SKM-1 (cell line): Measurements from ENCODE around the gene MAT2A.
"Not testable (repeated sequence)": the region's sequence is repeated elsewhere in the genome, so short reads cannot be mapped to it uniquely, and the experiment has no call there.

Source experiments
- DNase-seq: peaks from one replicate; lab custom pipeline; 2025; ENCODE audit not compliant: unreplicated experiment; lab: John Stamatoyannopoulos, UW

Gene MAT2A

GRCh38 chr2:85523903-85524335, 15.0 kb upstream of the MAT2A start:
- no peak for DNase-seq

- DNase-seq, result peak; percentile 42
These were observed 14.5 kb upstream of the MAT2A start for GRCh38 chr2:85524336-85524908.

GRCh38 chr2:85525029-85525428, 13.9 kb upstream of the MAT2A start:
- no peak for DNase-seq

GRCh38 chr2:85525567-85525966, 13.4 kb upstream of the MAT2A start:
- no peak for DNase-seq

GRCh38 chr2:85527787-85528186, 11.2 kb upstream of the MAT2A start:
- DNase-seq, result no peak

GRCh38 chr2:85528355-85528754, 10.6 kb upstream of the MAT2A start:
- DNase-seq, result no peak

- DNase-seq, result no peak
These were observed 9.2 kb upstream of the MAT2A start for GRCh38 chr2:85529809-85530208.

- DNase-seq, result no peak
These were observed 7.4 kb upstream of the MAT2A start for GRCh38 chr2:85531589-85531988.

- no peak for DNase-seq
These were observed 4.9 kb upstream of the MAT2A start for GRCh38 chr2:85534099-85534498.

GRCh38 chr2:85534881-85535280, 4.1 kb upstream of the MAT2A start:
- DNase-seq, result peak; percentile 40

- DNase-seq, result no peak
These were observed 2.5 kb upstream of the MAT2A start for GRCh38 chr2:85536479-85536878.

GRCh38 chr2:85537600-85538506, 1.1 kb upstream of the MAT2A start:
- DNase-seq, result no peak

GRCh38 chr2:85539361-85540132, 579 bp downstream of the MAT2A start:
- peak; percentile 77 for DNase-seq

GRCh38 chr2:85540133-85540648, 1.2 kb downstream of the MAT2A start:
- DNase-seq, result no peak

- no peak for DNase-seq
These were observed 2.3 kb downstream of the MAT2A start for GRCh38 chr2:85541262-85541661.

GRCh38 chr2:85541753-85542457, 2.9 kb downstream of the MAT2A start:
- DNase-seq, result no peak

GRCh38 chr2:85542777-85543176, 3.8 kb downstream of the MAT2A start:
- DNase-seq, result no peak

GRCh38 chr2:85544254-85544691, 5.3 kb downstream of the MAT2A start:
- DNase-seq, result not testable (repeated sequence)

GRCh38 chr2:85544915-85545779, 6.2 kb downstream of the MAT2A start:
- not testable (repeated sequence) for DNase-seq

- DNase-seq, result no peak
These were observed 6.8 kb downstream of the MAT2A start for GRCh38 chr2:85545780-85546240.
